Measurements from ENCODE around the gene PANK4. TPM values are rescaled to one million over a fixed set of nuclear protein-coding genes. Genes with fewer than 3 reads are reported as not detected.

Gene PANK4
- polyA plus RNA-seq, 1 experiment, result 10.9 TPM

DNA sequence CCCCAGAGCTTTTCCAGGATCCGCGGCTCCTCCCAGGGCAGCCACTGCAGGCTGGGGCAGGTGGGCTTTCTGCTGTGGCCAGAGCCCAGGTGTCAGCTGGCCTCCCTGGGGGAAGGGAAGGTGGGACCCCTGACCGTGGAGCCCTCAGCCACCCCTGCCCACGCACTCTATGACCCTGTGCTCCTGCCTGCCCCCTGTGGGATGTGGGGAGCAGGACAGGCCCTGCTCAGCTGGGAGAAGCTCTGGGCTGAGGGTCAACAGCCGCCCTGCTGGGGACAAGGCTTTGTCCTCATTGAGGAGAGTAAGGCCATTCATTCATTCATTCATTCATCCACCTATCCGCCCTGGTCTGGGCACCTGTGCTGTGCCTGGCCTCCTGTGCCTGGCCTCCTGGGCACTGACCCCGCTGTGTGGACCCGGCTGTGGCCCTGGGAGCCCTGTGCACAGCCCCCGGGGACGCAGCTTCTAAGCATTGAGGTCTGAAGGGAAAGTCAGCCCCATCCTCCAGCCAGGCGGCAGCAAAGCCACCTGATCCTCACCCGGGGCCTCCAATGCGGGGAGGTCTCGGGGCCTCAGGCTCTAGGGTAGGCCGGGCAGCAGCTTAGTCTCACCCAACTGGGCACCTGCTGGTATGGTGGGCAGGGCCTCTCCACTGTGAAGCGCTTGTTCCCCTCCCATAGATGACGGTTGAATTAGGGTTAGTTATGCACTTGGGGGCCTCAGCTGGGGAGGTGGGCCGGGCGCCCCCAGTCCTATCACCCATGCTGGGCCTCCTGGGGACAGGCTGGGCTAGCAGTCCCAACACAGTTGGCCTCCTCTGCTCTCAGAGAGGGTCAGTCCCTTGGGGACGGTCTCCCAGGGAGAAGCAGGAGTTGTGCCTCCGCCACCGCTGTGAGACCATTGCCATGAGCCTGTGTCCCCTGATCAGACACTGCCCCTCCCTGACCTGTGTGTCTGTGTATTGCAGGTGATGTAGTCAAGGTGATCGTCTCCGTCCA, 35.8 kb upstream of the PANK4 start:
- POLR2A ChIA-PET, result no interaction called here
- no peak for DNase-seq (ENCODE audit: low read depth, low spot score)
- CTCF ChIA-PET, result no interaction called here
- H3K27me3 ChIP-seq (ENCODE audit: control insufficient read depth, insufficient read depth, low read length), result peaks cover 23% of the 10 kb centered on the region
- H3K9me3 ChIP-seq (ENCODE audit: control insufficient read depth, insufficient read depth, low read length), result no peaks in the 10 kb centered on the region; the same call in 1 of the 2 replicates
- no peak overlapping the region for H3K4me3 ChIP-seq (ENCODE audit: low read depth, low read length)
- no peak overlapping the region for H3K27ac ChIP-seq (ENCODE audit: low read depth, low read length)
- TF ChIP-seq CTCF (IDR thresholded peaks at IDR 0.05; ENCODE audit: low read depth, low read length), result no peak

DNA sequence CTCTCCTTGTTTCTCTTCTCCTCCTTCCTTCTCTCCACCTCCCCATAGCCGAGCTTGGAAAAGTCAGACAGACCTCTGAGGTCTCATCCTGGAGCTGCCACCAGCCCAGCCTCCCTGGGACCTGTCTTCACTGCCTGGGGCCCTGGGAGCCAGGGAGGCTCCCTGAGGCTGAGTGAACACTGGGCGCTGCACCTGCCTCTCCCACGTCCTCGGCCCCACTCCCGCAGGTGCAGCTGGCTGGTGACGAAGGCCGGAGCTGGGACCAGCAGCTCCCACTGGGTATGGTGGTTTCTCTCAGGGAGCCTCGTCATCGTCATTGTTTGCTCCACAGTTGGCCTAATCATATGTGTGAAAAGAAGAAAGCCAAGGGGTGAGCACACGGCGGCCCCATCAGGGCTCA, 35.0 kb upstream of the PANK4 start:
- ChIA-PET CTCF (no interaction called here), POLR2A (no interaction called here)
- Histone ChIP-seq H3K4me3 (ENCODE audit: low read depth, low read length) (no peak overlapping the region), H3K9me3 (ENCODE audit: control insufficient read depth, insufficient read depth, low read length) (no peaks in the 10 kb centered on the region; the same call in 1 of the 2 replicates), H3K27me3 (ENCODE audit: control insufficient read depth, insufficient read depth, low read length) (peaks cover 23% of the 10 kb centered on the region), H3K27ac (ENCODE audit: low read depth, low read length) (no peak overlapping the region)
- no peak for DNase-seq (ENCODE audit: low read depth, low spot score)
- TF ChIP-seq CTCF (IDR thresholded peaks at IDR 0.05; ENCODE audit: low read depth, low read length), result no peak

DNA sequence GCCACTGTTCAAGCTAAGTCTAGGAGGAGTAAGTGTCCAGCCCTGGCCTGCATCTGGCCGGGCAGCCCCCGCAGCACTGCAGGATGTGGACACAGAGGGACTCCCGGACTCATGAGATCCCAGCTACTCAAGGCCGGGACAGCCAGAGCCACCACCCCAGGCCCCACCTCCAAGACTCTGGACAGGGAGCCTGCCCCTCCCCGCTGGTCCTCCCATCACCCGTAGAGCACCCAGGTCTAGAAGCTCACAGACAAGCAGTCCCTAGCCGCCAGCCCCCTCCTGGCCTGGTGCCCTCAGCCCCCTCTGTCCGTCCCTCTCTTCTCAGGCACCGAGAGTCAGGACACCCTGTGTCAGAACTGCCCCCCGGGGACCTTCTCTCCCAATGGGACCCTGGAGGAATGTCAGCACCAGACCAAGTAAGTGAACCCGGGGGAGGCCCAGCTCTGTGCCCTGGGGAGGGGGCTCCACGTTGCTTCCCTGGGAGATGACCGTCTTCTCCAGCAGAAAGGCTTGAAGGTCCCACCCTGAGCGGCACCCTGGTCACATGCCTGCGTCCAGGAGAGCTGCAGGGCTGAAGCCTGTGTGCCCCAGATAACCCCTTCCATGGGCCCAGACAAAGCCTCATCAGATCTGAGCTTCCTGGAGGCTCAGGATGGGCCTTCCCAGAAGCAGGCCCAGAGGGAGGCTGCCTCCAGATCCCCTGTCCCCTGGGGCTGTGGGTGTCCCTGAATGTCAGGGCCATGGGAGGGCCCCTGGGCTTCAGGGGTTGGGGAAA, 34.1 kb upstream of the PANK4 start:
- POLR2A ChIA-PET, result no interaction called here
- TF ChIP-seq CTCF (IDR thresholded peaks at IDR 0.05; ENCODE audit: low read depth, low read length), result no peak
- DNase-seq (ENCODE audit: low read depth, low spot score), result no peak
- Histone ChIP-seq H3K4me3 (ENCODE audit: low read depth, low read length) (no peak overlapping the region), H3K27me3 (ENCODE audit: control insufficient read depth, insufficient read depth, low read length) (peaks cover 15% of the 10 kb centered on the region), H3K27ac (ENCODE audit: low read depth, low read length) (no peak overlapping the region), H3K9me3 (ENCODE audit: control insufficient read depth, insufficient read depth, low read length) (no peaks in the 10 kb centered on the region; the same call in 1 of the 2 replicates)
- CTCF ChIA-PET, result no interaction called here

- ChIA-PET CTCF (no interaction called here), POLR2A (no interaction called here)
- no peak overlapping the region for H3K27ac ChIP-seq (ENCODE audit: low read depth, low read length)
- peaks cover 8% of the 10 kb centered on the region for H3K27me3 ChIP-seq (ENCODE audit: control insufficient read depth, insufficient read depth, low read length)
- no peak for DNase-seq (ENCODE audit: low read depth, low spot score)
- H3K4me3 ChIP-seq (ENCODE audit: low read depth, low read length), result no peak overlapping the region
- no peaks in the 10 kb centered on the region; the same call in 1 of the 2 replicates for H3K9me3 ChIP-seq (ENCODE audit: control insufficient read depth, insufficient read depth, low read length)
- no peak for TF ChIP-seq CTCF (IDR thresholded peaks at IDR 0.05; ENCODE audit: low read depth, low read length)
Measured at GRCh38 chr1:2559509-2560298, 33.3 kb upstream of the PANK4 start.
